GM18867 (cell line): ENCODE results near the gene DOHH.
"Not testable (repeated sequence)": the region's sequence is repeated elsewhere in the genome, so short reads cannot be mapped to it uniquely, and the experiment has no call there.

Source experiments
- ATAC-seq: cut with Tn5 transposase; IDR thresholded peaks from one replicate; pipeline ENCODE4 v1.9.1; 2021; ENCODE audit warnings: mild to moderate bottlenecking, moderate library complexity; ENCODE audit not compliant: unreplicated experiment

Gene DOHH

GRCh38 chr19:3520166-3521103 lies 20.0 kb upstream of the DOHH start:
- no peak for ATAC-seq

- ATAC-seq: no peak
Observed at GRCh38 chr19:3519126-3519525, 18.7 kb upstream of the DOHH start.

GRCh38 chr19:3518659-3519058 lies 18.2 kb upstream of the DOHH start:
- no peak for ATAC-seq

DNA sequence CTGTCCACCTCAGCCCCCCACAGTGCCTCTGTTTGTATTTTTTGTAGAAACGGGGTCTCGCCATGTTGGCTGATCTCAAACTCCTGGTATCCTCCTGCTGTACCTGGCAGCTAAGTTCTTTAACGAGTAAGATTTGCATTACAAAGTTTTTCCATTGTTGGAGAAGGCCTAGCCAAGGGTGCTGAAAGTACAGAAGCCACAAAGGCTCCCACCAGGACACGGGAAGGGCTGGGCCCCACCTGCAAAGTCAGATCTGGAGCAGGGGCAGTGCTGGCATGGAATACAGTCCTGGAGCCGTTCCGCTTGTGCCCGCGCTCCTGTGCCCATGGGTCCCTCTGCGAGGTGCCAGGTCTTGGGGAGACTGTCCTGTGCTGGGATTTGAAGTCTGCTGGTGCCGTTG lies 17.8 kb upstream of the DOHH start:
- ATAC-seq: no peak

DNA sequence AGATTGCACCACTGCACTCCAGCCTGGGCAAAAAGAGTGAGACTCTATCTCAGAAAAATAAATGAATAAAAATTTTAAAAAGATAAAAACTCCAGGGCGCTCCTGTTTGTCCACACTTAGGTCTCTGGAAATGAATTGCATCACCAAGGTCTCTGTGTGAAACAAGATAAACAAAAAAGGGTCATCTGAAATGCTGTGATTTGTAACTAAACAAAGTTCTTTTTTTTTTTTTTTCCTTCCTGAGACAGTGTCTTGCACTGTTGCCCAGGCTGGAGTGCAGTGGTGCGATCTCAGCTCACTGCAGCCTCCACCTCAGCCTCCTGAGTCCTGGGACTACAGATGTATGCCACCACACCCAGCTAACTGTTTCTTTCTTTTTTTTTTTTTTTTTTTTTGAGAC lies 17.2 kb upstream of the DOHH start:
- no peak for ATAC-seq

GRCh38 chr19:3516675-3517207 lies 16.3 kb upstream of the DOHH start:
- no peak for ATAC-seq

DNA sequence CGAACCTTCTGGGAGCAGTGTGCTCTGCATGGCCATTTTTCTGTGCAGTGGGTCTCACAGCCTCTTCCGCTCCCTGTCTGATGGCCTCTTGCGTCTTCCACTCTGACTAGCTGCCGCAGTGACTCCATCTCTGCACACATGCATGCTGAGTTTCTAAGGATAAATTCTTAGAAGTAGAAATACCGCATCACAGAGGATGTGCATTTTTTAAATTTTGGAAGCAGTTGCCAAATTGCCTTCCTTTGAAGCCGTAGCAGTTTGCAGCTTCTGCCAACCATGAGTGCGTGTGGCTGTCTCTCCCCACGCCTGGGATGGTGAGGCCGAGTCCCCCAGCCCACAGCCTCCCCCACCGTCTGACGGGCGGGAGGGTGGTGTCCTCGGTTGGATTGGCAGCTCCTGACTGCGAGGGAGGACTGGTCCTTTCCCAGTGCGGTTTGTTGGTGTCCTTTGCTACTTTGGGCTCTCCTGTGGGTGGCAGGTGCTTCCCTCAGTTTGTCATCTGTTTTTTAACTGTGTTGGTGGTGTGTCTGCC lies 15.5 kb upstream of the DOHH start:
- no peak for ATAC-seq

DNA sequence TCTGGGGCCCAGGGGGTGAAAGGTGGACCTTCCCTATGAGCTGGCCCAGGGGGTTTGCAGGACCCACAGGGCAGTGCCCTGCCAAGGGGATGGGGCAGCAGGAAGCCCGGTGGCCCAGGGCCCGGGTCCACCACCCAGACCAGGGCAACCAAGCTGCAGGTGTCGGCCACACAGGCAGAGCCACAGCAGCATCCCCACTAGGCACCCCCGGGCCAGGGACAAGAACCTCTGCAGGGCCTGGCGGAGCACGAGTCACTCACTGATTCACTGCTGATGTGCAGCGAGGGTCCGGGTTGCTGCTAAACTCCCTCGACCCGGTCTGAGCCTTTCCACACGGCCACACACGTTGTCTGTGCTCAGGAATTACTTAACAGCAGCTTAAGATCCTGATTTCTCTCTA lies 14.5 kb upstream of the DOHH start:
- no peak for ATAC-seq

DNA sequence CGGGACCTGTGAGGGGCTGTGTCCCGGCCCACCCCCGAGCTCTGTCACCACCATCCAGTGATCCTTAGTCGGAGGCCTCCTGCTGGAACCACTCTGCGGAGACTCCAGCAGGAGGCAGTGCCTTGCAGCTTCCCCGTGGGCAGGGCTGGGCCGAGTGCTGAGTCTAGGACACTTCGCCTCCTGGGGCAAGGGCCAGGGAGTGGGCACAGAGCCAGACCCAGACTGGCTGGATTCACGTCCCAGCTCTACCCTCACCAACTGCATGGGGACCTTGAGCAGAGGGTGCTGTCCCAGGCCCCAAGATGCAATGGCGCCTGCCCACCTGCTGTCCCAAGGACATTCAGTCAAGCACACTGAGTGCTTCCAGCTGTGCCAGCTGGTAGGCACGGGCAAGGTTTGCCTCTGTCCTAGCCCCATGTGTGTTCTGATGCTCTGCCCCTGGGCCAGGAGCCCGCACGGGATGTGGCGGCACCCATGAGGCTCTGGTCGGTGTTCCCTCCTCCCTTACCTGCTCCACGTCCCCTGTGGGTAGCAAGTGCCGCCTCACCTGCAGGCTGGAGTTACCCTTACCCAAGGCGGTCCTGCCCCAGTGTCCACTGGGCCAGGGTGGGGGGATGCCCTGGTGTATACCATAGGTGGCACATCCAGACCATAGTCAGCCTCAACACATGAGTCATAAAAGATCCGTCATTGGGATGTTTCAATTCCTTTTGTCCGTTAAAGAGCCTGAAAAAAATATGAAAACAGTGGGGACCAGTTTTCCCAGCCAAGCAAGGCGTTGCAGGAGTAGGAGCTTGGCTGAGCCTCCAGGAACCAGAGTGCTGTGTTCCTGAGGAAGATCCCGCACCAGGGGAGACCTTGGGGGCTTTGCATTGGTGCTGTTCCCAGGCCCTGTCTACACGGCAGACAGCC lies 13.0 kb upstream of the DOHH start:
- no peak for ATAC-seq

- no peak for ATAC-seq
Observed at GRCh38 chr19:3512562-3513228, 12.2 kb upstream of the DOHH start.

- ATAC-seq: no peak
Observed at GRCh38 chr19:3511506-3512251, 11.2 kb upstream of the DOHH start.

- no peak for ATAC-seq
Observed at GRCh38 chr19:3510727-3511126, 10.3 kb upstream of the DOHH start.

- no peak for ATAC-seq
Observed at GRCh38 chr19:3509566-3509989, 9.1 kb upstream of the DOHH start.

DNA sequence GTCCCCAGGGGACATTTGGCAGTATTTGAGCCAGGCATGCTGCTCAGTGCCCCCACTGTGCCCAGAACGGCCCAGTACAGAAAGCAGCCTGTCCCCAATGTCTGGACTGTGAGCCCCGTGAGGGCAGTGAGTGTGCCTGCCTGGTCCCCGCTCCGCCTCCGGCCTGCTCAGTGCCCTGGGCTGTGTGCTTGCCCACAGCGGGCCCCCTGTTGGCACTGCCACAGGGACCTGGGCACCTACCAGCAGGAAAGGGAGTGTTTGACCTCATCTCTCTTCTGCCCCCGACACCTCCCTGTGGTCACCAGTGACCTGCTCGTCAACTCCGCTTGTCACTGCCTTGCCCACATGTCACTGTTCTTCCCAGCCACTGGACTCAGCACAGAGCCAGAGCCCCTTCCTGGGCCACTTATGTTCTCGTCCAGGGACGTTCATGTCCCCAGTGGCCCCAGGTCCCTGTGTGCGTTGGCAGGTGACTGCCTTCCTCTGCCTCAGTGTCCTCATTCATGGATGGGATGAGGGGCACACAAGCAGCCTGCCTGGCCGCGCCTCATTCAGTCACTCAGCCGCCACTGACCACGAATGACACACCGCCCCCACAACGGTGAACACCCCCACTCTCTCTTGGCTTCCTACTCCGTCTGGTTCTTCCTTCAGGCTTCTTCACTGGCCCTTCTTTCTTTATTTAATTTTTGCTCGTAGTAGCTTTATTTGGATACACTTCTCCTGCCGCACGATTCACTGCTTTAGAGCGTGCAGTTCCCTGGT lies 8.5 kb upstream of the DOHH start:
- no peak for ATAC-seq

DNA sequence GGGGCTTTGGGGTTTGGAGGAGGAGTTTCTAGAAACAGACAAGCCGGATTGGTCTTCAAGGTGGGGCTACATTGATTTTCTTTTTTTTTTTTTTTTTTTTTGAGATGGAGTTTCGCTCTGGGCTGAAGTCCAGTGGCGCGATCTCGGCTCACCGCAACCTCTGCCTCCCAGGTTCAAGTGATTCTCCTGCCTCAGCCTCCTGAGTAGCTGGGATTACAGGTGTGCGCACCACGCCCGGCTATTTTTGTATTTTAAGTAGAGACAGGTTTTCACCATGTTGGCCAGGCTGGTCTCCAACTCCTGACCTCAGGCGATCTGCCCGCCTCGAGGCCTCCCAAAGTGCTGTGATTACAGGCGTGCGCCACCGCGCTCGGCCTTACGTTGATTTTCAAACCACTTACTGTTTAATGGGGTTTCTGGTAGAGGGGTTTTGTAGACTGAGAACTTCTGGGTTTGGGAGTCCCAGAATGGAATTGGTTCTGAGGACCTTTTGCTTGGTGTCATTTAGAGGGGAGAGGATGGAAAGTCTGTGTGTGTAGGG lies 7.7 kb upstream of the DOHH start:
- not testable (repeated sequence) for ATAC-seq

- no peak for ATAC-seq
Observed at GRCh38 chr19:3507371-3508120, 7.1 kb upstream of the DOHH start.

GRCh38 chr19:3506384-3507340 lies 6.2 kb upstream of the DOHH start:
- peak; percentile 14 for ATAC-seq
